ENCODE data around the gene CLCNKB. TPM values are rescaled to one million over a fixed set of nuclear protein-coding genes. Genes with fewer than 3 reads are reported as not detected.
"Not testable (repeated sequence)": the region's sequence is repeated elsewhere in the genome, so short reads cannot be mapped to it uniquely, and the experiment has no call there.

Gene CLCNKB
- polyA plus RNA-seq (2013, experiment 1 of 2) = 0.95 TPM
- polyA plus RNA-seq (2013, experiment 2 of 2) = 1.5 TPM

DNA sequence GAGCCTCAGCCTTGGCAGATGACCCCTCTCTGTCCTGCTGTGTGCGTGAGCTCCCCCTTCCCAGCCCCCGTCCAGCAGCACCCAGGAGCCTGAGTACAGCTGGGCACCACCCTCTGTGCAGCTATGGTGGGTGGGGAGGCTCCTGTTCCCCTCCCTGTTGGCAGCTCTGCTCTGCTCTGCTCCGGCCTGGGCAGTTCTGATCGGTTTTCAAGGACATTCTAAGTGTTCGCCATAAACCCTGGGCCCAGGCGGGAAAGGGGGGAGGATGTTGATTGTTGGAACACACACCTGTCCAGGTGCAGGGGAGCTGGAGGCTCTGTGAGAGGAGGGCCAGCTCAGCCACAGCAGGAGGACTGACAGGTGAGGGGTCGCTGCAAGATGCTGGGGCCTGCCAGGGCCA, at the start of gene CLCNKB:
Gene CLCNKB, plus strand, starts transcription at position 262 of the 400 bp plus-strand sequence. CDS start 711 bp downstream, outside the sequence.
- Histone ChIP-seq H3K36me3 (ENCODE audit: insufficient read depth, low read length) (no peaks in the 10 kb centered on the region), H3K27ac (ENCODE audit: low read depth, low read length) (no peak within 1 kb of the TSS), H3K9me3 (ENCODE audit: insufficient read depth, low read depth, low read length) (no peaks in the 10 kb centered on the region), H3K4me1 (ENCODE audit: insufficient read depth, low read length) (no peaks in the 10 kb centered on the region), H3K9ac (ENCODE audit: low read depth, low read length) (no peak within 1 kb of the TSS), H3K27me3 (ENCODE audit: insufficient read depth, low read length) (no peaks in the 10 kb centered on the region), H3K4me3 (ENCODE audit: low read length) (no peak within 1 kb of the TSS)
- WGBS = 90% methylated on average over 7 of the region's 7 CpGs

DNA sequence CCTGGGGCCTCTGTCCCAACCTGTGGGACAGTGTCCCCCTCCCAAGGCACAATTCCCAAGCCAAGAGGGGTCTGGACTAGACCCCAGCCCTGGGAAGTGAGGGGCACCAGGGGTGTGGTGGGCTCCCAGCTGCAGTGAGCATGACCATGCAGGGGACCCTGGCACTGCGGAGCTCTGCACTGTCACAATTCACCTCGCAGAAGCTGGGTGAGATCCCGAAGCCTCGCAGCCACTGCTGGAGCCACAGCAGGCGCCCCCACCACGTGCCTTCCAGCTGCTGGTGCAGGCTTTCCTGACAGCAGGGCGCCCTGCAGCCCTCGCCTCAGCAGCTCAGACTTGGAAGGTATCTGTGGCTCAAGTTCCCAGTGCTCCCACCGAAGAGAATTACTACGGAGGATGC, 49.5 kb upstream of the CLCNKB start:
- H3K36me3 ChIP-seq (ENCODE audit: insufficient read depth, low read length) = no peaks in the 10 kb centered on the region
- H3K9me3 ChIP-seq (ENCODE audit: insufficient read depth, low read depth, low read length) = no peaks in the 10 kb centered on the region
- WGBS = 90% methylated on average over 10 of the region's 10 CpGs
- no peaks in the 10 kb centered on the region; the same call in 1 of the 2 replicates for H3K27me3 ChIP-seq (ENCODE audit: insufficient read depth, low read length)
- no peak overlapping the region for H3K9ac ChIP-seq (ENCODE audit: low read depth, low read length)
- H3K27ac ChIP-seq (ENCODE audit: low read depth, low read length) = no peak overlapping the region
- no peak overlapping the region for H3K4me3 ChIP-seq (ENCODE audit: low read length)
- no peaks in the 10 kb centered on the region for H3K4me1 ChIP-seq (ENCODE audit: insufficient read depth, low read length)

DNA sequence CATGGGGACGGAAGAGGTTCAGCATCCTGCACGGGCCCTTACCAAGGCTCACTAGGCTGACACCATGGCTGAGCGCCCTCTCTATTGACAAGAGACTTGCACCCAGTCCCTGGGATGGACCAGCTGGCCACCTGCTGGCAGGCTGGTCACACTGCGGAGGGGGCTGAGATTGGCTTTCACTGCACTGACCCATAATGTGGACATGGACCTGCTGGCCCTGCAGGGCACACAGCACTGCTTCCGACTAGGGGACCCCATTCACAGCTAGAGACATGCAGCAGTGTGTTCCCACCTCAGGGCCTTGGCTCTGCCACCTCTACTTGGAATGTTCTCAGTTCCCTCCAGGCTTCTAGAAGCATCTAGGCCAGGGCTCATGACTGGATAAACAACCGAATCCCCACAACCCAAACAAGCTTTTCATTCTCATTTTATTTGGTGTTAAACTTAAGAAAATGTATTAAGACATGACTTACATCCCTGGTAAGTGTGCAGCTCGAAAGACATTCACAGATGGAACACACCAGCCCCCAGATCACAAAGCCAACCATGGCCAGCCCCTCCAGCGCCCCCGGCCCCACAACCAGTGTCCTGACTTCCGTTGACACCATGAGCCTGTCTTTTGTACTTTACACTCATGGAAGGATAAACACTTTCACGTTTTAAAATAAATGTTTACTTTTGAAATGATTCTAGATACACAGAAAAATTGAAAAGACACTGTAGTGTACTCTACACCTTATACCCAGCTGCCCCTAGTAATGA, 48.8 kb upstream of the CLCNKB start:
- Histone ChIP-seq H3K4me3 (ENCODE audit: low read length) (no peak overlapping the region), H3K27ac (ENCODE audit: low read depth, low read length) (no peak overlapping the region), H3K9ac (ENCODE audit: low read depth, low read length) (no peak overlapping the region), H3K27me3 (ENCODE audit: insufficient read depth, low read length) (no peaks in the 10 kb centered on the region; the same call in 1 of the 2 replicates), H3K4me1 (ENCODE audit: insufficient read depth, low read length) (no peaks in the 10 kb centered on the region), H3K36me3 (ENCODE audit: insufficient read depth, low read length) (no peaks in the 10 kb centered on the region), H3K9me3 (ENCODE audit: insufficient read depth, low read depth, low read length) (no peaks in the 10 kb centered on the region)
- 81% methylated on average over 10 of the region's 11 CpGs for WGBS

DNA sequence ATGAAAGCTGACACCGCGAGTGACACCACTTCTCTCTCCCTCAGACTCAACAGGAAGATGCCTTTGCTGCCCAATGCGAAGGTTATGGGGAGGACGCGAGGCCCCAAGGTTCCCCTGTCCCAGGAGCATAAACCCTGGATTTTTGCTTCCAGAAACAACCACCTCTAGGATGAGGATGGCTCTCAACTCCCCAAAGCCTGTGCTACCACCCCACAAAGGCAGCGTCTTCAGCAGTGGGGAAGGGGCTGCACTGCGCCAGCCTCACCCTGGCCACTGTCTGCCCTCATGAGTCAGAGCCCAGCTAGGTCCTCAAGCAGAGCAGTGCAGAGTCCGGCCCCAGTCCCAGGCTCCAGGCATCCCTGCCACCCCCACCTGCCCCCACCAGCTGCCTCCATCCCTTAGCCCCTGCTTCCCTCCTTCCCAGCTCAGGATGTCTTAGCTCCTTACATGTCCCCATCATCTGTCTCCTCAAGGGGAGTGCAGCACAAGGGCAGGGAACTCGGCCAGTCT, 46.5 kb upstream of the CLCNKB start:
- no peak overlapping the region for H3K4me3 ChIP-seq (ENCODE audit: low read length)
- H3K36me3 ChIP-seq (ENCODE audit: insufficient read depth, low read length) = no peaks in the 10 kb centered on the region
- no peak overlapping the region for H3K27ac ChIP-seq (ENCODE audit: low read depth, low read length)
- H3K27me3 ChIP-seq (ENCODE audit: insufficient read depth, low read length) = no peaks in the 10 kb centered on the region; the same call in 1 of the 2 replicates
- no peak overlapping the region for H3K9ac ChIP-seq (ENCODE audit: low read depth, low read length)
- H3K4me1 ChIP-seq (ENCODE audit: insufficient read depth, low read length) = no peaks in the 10 kb centered on the region
- no peaks in the 10 kb centered on the region for H3K9me3 ChIP-seq (ENCODE audit: insufficient read depth, low read depth, low read length)
- WGBS = 86% methylated on average over 9 of the region's 9 CpGs

DNA sequence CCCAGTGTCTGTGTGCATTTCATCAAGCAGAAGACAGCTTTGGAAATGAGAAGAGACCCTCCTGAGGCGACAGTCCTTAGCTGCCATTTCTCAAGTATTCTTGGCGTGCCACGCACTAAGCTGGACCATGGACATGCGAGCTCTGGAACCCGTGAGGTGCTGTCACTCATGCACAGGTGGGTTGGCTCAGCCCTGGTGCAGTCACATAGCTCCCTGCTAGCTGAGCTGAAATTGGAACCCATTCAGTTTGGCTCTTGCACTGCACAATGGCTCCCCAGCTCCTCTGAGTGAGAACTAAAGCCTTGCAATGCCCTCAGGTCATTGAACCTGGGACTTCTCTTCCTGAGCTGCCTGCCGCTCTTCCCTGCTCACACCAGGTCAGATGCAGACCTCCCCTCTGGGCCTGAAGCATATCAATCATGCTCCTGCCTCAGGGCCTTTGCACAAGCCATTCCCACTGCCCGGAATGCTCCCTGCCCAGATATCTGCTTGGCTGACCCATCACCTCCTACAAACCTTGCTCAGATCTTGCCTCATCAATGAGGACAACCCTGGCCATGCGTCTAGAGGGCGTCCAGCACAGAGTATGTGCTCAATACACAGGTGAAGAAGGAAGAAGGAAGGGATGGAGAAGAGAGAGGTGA, 45.8 kb upstream of the CLCNKB start:
- Histone ChIP-seq H3K4me3 (ENCODE audit: low read length) (no peak overlapping the region), H3K27ac (ENCODE audit: low read depth, low read length) (no peak overlapping the region), H3K4me1 (ENCODE audit: insufficient read depth, low read length) (no peaks in the 10 kb centered on the region), H3K27me3 (ENCODE audit: insufficient read depth, low read length) (no peaks in the 10 kb centered on the region; the same call in 1 of the 2 replicates), H3K9me3 (ENCODE audit: insufficient read depth, low read depth, low read length) (no peaks in the 10 kb centered on the region), H3K9ac (ENCODE audit: low read depth, low read length) (no peak overlapping the region), H3K36me3 (ENCODE audit: insufficient read depth, low read length) (no peaks in the 10 kb centered on the region)
- 89% methylated on average over 9 of the region's 9 CpGs for WGBS

DNA sequence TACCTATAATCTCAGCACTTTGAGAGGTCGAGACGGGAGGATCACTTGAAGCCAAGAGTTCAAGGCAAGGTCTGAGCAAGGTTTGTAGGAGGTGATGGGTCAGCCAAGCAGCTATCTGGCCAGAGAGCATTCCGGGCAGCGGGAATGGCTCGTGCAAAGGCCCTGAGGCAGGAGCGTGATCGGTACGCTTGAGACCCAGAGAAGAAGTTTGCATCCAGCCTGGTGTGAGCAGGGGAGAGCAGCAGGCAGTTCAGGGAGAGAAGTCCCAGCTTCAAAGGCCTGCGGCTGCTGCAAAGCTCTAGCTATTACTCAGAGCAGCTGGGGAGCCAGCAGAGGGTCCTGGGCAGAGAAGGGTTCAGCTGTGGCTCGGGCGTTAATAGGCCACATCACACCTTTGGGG, 44.7 kb upstream of the CLCNKB start:
- no peaks in the 10 kb centered on the region; the same call in 1 of the 2 replicates for H3K27me3 ChIP-seq (ENCODE audit: insufficient read depth, low read length)
- peaks cover 2% of the 10 kb centered on the region; the same call in 1 of the 2 replicates for H3K4me1 ChIP-seq (ENCODE audit: insufficient read depth, low read length)
- no peaks in the 10 kb centered on the region for H3K36me3 ChIP-seq (ENCODE audit: insufficient read depth, low read length)
- H3K9me3 ChIP-seq (ENCODE audit: insufficient read depth, low read depth, low read length) = no peaks in the 10 kb centered on the region
- no peak overlapping the region for H3K4me3 ChIP-seq (ENCODE audit: low read length)
- no peak overlapping the region for H3K9ac ChIP-seq (ENCODE audit: low read depth, low read length)
- no peak overlapping the region for H3K27ac ChIP-seq (ENCODE audit: low read depth, low read length)
- 94% methylated on average over 11 of the region's 11 CpGs for WGBS

DNA sequence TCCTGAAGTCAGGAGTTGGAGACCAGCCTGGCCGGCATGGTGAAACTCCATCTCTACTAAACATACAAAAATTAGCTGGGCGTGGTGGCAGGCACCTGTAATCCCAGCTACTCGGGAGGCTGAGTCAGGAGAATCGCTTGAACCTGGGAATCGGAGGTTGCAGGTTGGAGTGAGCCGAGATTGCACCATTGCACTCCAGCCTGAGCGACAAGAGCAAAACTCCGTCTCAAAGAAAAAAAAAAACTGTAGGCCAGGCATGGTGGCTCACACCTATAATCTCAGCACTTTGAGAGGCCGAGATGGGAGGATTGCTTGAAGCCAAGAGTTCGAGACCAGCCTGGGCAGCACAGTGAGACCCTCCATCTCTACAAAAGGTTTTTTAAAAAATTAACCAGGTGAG, 42.3 kb upstream of the CLCNKB start:
- H3K4me1 ChIP-seq (ENCODE audit: insufficient read depth, low read length); H3K27me3 ChIP-seq (ENCODE audit: insufficient read depth, low read length); H3K9ac ChIP-seq (ENCODE audit: low read depth, low read length); H3K36me3 ChIP-seq (ENCODE audit: insufficient read depth, low read length); H3K27ac ChIP-seq (ENCODE audit: low read depth, low read length); H3K4me3 ChIP-seq (ENCODE audit: low read length); H3K9me3 ChIP-seq (ENCODE audit: insufficient read depth, low read depth, low read length): not testable (repeated sequence)
- WGBS = 96% methylated on average over 10 of the region's 10 CpGs

DNA sequence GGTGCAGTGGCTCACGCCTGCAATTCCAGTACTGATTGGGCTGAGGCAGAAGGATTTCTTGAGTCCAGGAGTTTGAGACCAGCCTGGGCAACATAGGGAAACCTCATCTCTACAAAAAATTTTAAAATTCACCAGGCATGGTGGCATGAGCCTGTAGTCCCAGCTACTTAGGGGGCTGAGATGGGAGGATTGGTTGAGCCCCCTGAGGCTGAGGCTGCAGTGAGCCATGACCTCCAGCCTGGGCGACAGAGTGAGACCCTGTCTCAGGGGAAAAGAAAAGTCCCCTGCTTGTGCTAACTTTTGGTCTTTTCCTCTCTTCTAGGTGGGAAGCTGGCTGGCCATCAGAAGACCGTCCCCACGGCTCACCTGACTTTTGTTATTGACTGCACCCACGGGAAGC, 38.0 kb upstream of the CLCNKB start:
- WGBS = 87% methylated on average over 5 of the region's 5 CpGs
- no peak overlapping the region for H3K9ac ChIP-seq (ENCODE audit: low read depth, low read length)
- no peak overlapping the region for H3K4me3 ChIP-seq (ENCODE audit: low read length)
- no peaks in the 10 kb centered on the region for H3K9me3 ChIP-seq (ENCODE audit: insufficient read depth, low read depth, low read length)
- H3K36me3 ChIP-seq (ENCODE audit: insufficient read depth, low read length) = no peaks in the 10 kb centered on the region
- H3K27ac ChIP-seq (ENCODE audit: low read depth, low read length) = no peak overlapping the region
- H3K4me1 ChIP-seq (ENCODE audit: insufficient read depth, low read length) = peaks cover 2% of the 10 kb centered on the region; the same call in 1 of the 2 replicates
- peaks cover 6% of the 10 kb centered on the region; the same call in 1 of the 2 replicates for H3K27me3 ChIP-seq (ENCODE audit: insufficient read depth, low read length)

DNA sequence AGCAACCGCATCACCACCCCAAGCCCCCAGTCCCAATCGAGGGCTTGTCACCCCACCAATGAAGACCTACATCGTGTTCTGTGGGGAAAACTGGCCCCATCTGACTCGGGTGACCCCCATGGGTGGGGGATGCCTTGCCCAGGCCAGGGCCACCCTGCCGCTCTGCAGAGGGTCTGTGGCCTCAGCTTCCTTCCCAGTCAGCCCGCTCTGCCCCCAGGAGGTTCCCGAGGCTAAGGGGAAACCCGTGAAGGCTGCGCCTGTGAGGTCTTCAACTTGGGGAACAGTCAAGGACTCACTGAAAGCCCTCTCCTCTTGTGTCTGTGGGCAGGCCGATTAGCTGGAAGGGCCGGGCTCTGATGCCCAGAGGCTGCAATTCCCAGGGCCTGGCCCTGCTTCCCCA, 37.6 kb upstream of the CLCNKB start:
- Histone ChIP-seq H3K9ac (ENCODE audit: low read depth, low read length) (no peak overlapping the region), H3K4me1 (ENCODE audit: insufficient read depth, low read length) (peaks cover 2% of the 10 kb centered on the region; the same call in 1 of the 2 replicates), H3K4me3 (ENCODE audit: low read length) (no peak overlapping the region), H3K9me3 (ENCODE audit: insufficient read depth, low read depth, low read length) (no peaks in the 10 kb centered on the region), H3K27me3 (ENCODE audit: insufficient read depth, low read length) (peaks cover 6% of the 10 kb centered on the region; the same call in 1 of the 2 replicates), H3K27ac (ENCODE audit: low read depth, low read length) (no peak overlapping the region), H3K36me3 (ENCODE audit: insufficient read depth, low read length) (no peaks in the 10 kb centered on the region)
- WGBS = 85% methylated on average over 11 of the region's 11 CpGs

DNA sequence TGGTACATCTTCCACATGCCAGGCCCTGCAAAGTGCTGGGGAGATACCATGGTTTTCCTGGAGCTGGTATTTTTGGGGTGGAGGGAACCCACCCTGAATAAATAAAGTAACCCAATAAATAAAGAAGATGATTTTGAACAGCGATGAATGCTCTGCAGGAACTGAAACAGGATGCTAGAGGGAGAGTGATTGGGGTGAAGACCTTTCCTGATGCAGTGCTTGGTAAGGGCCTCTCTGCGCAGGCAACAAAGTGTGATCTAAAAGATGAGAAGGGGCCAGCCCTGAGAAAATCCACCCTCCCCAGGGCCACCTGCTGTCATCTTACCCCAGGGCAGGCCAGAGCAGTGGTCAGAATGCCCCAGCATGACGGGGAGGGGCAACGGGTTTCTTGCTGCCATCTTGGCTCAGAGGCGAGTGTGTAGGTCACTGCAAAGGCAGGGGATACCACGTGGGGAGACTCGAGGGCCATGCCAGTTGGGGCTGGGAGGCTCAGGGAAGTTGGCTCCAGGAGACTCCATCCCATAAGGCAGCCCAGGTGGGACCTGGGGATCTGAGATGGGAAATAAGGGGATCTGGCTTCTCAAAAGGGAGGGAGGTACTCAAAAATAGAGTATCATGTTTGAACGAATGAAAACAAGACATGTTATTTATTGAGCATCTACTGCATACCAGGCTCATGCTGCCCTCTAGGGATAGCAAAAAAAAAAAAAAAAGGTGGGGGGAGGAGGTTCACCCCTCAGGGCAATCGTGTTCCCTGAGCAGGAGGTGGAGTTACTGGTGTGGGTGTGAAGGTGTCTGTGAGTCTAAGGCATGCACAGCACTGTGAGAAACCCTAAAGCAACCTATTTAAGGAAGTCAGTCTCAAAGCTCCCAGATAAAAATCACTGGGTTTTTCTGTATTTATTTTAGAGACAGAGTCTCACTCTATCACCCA, 36.8 kb upstream of the CLCNKB start:
- WGBS = 75% methylated on average over 9 of the region's 9 CpGs
- H3K9ac ChIP-seq (ENCODE audit: low read depth, low read length) = no peak overlapping the region
- H3K4me3 ChIP-seq (ENCODE audit: low read length) = no peak overlapping the region
- H3K9me3 ChIP-seq (ENCODE audit: insufficient read depth, low read depth, low read length) = no peaks in the 10 kb centered on the region
- H3K36me3 ChIP-seq (ENCODE audit: insufficient read depth, low read length) = no peaks in the 10 kb centered on the region
- H3K4me1 ChIP-seq (ENCODE audit: insufficient read depth, low read length) = peaks cover 2% of the 10 kb centered on the region; the same call in 1 of the 2 replicates
- peaks cover 6% of the 10 kb centered on the region; the same call in 1 of the 2 replicates for H3K27me3 ChIP-seq (ENCODE audit: insufficient read depth, low read length)
- H3K27ac ChIP-seq (ENCODE audit: low read depth, low read length) = no peak overlapping the region
